Hepatocyte (in vitro differentiated cells): Measurements from ENCODE around the gene ZNF232. TPM values are rescaled to one million over a fixed set of nuclear protein-coding genes. Genes with fewer than 3 reads are reported as not detected.
"Not testable (repeated sequence)": the region's sequence is repeated elsewhere in the genome, so short reads cannot be mapped to it uniquely, and the experiment has no call there.

Experiments
- DNase-seq: peaks from one replicate; pipeline ENCODE4 v3.0.0-alpha.2; 2016; ENCODE audit warnings: low spot score
- H2AFZ ChIP-seq: fragments of 200-600 bp; sonication (generic); 2 replicates; pipeline ENCODE4 v1.6.0; 2016; ENCODE audit warnings: antibody characterized with exemption, mild to moderate bottlenecking
- H3K27ac ChIP-seq: fragments of 200-600 bp; sonication (generic); 2 replicates; pipeline ENCODE4 v1.5.1; 2016; ENCODE audit warnings: mild to moderate bottlenecking
- H3K27me3 ChIP-seq: fragments of 200-600 bp; sonication (generic); 2 replicates; pipeline ENCODE4 v1.6.1; 2016
- H3K36me3 ChIP-seq: fragments of 200-600 bp; sonication (generic); replicated peaks from 2 replicates; pipeline ENCODE4 v1.5.1; 2016; ENCODE audit warnings: low read depth; ENCODE audit not compliant: insufficient read depth
- H3K4me1 ChIP-seq: fragments of 200-600 bp; sonication (generic); 2 replicates; pipeline ENCODE4 v1.5.1; 2016; ENCODE audit warnings: mild to moderate bottlenecking, moderate library complexity; ENCODE audit not compliant: insufficient read depth
- H3K4me2 ChIP-seq: fragments of 200-600 bp; sonication (generic); 2 replicates; pipeline ENCODE4 v1.6.0; 2016
- H3K4me3 ChIP-seq: fragments of 200-600 bp; sonication (generic); 2 replicates; pipeline ENCODE4 v1.5.1; 2016; ENCODE audit warnings: mild to moderate bottlenecking
- H3K79me2 ChIP-seq: fragments of 200-600 bp; sonication (generic); 2 replicates; pipeline ENCODE4 v1.6.0; 2017; ENCODE audit warnings: mild to moderate bottlenecking
- H3K9me2 ChIP-seq: fragments of 200-600 bp; sonication (generic); replicated peaks from 2 replicates; pipeline ENCODE4 v1.6.0; 2017; ENCODE audit warnings: mild to moderate bottlenecking; ENCODE audit not compliant: insufficient read depth
- H3K9me3 ChIP-seq: fragments of 200-600 bp; sonication (generic); 2 replicates; pipeline ENCODE4 v1.5.1; 2016; ENCODE audit warnings: low read depth, mild to moderate bottlenecking
- H4K20me1 ChIP-seq: fragments of 200-600 bp; sonication (generic); 2 replicates; pipeline ENCODE4 v1.6.0; 2016; ENCODE audit warnings: mild to moderate bottlenecking; ENCODE audit not compliant: insufficient read depth, poor library complexity, severe bottlenecking
- EZH2 ChIP-seq: fragments of 200-600 bp; sonication (generic); IDR thresholded peaks from 2 replicates; pipeline ENCODE4 v1.6.1; 2016; ENCODE audit warnings: antibody characterized with exemption, mild to moderate bottlenecking, borderline replicate concordance
- EZH2phosphoT487 ChIP-seq: fragments of 200-600 bp; sonication (generic); IDR thresholded peaks from one replicate; pipeline ENCODE4 v1.6.1; 2018; ENCODE audit warnings: antibody characterized with exemption, mild to moderate bottlenecking, low read depth, moderate library complexity; ENCODE audit not compliant: unreplicated experiment, severe bottlenecking
- whole genome bisulfite sequencing: methylation state at CpG from one replicate; pipeline ENCODE4 v1.1.6; 2016; ENCODE audit warnings: low lambda C conversion rate; ENCODE audit errors: missing lambda C conversion rate; 5-methylcytosine and 5-hydroxymethylcytosine counted together
- polyA plus RNA-seq: library from polyadenylated mRNA; unstranded; fragments of >200 nt; fragmentation: Nextera tagmentation; extraction: Ambion mirVana; gene quantifications from 2 replicates; pipeline ENCODE4 v1.2.1, GENCODE V29; 2016
- total RNA-seq: library from RNA; depleted of rRNA; stranded (reverse); fragments of >200 nt; gene quantifications from 2 replicates; pipeline ENCODE4 v1.2.3, GENCODE V29; 2014
- TF ChIP-seq, protein P1 (sequence below): fragments of 200-600 bp; sonication (generic); IDR thresholded peaks from 2 replicates; pipeline ENCODE4 v1.5.1; 2016; ENCODE audit warnings: antibody characterized with exemption, mild to moderate bottlenecking; ENCODE audit not compliant: poor library complexity

ZNF232 gene
- total and polyA plus RNA-seq, 2 experiments from 2014 or later = 10.1 to 12.0 TPM

DNA sequence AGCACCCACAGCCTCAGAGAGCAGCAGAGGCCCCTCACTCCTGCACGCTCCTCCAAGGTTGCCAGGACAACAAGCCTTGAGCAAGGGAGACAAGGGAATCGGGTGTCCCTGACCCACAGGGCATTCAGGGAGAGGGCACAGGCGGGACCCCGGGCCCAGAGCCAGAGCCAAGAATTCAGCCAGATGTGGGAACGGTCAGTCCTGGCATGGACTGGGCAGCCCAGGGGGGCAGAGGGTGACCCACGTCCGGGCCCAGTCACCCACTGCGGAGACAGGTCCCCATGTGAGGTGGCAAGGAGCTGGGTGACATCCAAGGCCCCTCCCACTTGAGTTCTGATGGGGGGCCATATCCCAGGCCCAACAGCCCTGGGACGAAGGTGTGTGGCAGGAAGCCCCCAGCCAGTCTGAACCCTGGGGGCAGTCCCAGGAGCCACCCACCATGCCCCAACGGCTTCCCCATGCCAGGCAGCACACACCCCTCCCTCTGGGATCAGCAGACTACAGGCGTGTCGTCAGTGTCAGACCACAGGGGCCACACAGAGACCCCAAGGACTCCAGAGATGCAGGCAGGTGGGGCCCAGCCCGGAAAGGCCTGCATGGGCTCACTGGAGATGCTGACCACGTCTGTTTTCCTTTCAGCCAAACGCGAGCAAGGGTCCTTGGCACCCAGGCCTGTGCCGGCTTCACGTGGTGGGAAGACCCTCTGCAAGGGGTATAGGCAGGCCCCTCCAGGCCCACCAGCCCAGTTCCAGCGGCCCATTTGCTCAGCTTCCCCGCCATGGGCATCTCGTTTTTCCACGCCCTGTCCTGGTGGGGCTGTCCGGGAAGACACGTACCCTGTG lies 27.2 kb upstream of the ZNF232 start:
- Histone ChIP-seq H3K27me3 (no peaks in the 10 kb centered on the region), H3K4me2 (no peak overlapping the region), H3K79me2 (no peaks in the 10 kb centered on the region), H2AFZ (no peak overlapping the region), H3K27ac (no peak overlapping the region), H3K4me3 (no peak overlapping the region), H3K4me1 (no peaks in the 10 kb centered on the region), H3K36me3 (no peaks in the 10 kb centered on the region), H3K9me2 (no peaks in the 10 kb centered on the region), H4K20me1 (no peaks in the 10 kb centered on the region), H3K9me3 (no peaks in the 10 kb centered on the region)
- TF ChIP-seq EZH2phosphoT487 (no peak), EZH2 (no peak)
- TF ChIP-seq, protein P1, sequence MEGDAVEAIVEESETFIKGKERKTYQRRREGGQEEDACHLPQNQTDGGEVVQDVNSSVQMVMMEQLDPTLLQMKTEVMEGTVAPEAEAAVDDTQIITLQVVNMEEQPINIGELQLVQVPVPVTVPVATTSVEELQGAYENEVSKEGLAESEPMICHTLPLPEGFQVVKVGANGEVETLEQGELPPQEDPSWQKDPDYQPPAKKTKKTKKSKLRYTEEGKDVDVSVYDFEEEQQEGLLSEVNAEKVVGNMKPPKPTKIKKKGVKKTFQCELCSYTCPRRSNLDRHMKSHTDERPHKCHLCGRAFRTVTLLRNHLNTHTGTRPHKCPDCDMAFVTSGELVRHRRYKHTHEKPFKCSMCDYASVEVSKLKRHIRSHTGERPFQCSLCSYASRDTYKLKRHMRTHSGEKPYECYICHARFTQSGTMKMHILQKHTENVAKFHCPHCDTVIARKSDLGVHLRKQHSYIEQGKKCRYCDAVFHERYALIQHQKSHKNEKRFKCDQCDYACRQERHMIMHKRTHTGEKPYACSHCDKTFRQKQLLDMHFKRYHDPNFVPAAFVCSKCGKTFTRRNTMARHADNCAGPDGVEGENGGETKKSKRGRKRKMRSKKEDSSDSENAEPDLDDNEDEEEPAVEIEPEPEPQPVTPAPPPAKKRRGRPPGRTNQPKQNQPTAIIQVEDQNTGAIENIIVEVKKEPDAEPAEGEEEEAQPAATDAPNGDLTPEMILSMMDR = no peak
- WGBS = 92% methylated on average over 24 of the region's 24 CpGs
- DNase-seq = no peak

DNA sequence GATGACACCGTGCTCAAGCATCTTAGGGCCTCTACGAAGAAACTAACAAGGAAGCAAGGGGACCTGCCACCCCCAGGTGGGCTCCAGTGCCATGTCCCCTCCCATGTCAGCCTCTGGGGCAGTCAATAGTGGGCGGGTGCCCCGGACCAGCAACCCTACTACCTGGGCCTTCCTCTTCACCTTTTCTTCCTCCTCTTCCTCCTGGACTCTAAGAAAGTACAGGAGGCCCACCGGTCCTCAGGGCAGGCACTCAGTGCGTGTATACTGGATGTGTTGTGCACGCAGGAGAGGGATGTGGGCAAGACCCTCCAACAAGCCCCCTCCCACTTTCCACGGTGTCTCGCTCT lies 26.5 kb upstream of the ZNF232 start:
- not testable (repeated sequence) for H3K9me3 ChIP-seq, H3K36me3 ChIP-seq, H3K4me2 ChIP-seq, DNase-seq, H4K20me1 ChIP-seq, H3K27me3 ChIP-seq, H3K4me3 ChIP-seq, H3K27ac ChIP-seq, H3K79me2 ChIP-seq, H2AFZ ChIP-seq, H3K9me2 ChIP-seq, H3K4me1 ChIP-seq
- WGBS = 98% methylated on average over 9 of the region's 9 CpGs

DNA sequence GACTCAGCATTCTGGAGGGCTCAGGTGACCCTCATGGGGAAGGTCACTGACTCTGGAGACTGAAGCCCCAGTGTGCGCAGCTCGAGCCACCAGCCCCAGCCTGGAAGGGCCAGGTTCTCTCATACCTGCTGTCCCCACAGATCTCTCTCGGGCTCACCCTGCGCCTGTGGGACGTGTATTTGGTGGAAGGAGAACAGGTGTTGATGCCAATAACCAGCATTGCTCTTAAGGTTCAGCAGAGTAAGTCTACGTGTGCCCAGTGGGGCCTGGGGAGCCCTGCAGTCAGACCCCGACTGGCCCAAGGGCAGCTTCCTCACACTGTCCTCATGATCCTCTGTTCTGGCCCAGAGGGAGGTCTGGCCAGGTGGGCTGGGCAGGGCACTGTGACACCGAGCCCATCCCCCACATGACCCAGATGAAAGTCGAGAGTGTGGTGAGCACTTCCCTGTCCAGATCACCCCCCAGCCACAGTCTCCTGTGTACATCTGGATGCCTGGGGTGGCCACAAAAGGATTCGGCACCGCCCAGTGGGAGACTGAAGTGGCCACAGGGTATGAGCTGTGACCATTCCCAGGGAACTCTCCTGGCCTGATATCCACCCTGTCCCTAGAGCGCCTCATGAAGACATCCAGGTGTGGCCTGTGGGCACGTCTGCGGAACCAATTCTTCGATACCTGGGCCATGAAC lies 26.0 kb upstream of the ZNF232 start:
- not testable (repeated sequence) for H3K4me3 ChIP-seq, H3K27ac ChIP-seq, H3K9me3 ChIP-seq, H3K27me3 ChIP-seq, H4K20me1 ChIP-seq, H3K79me2 ChIP-seq, H2AFZ ChIP-seq, DNase-seq, H3K4me1 ChIP-seq, H3K4me2 ChIP-seq, H3K9me2 ChIP-seq, H3K36me3 ChIP-seq
- 95% methylated on average over 14 of the region's 15 CpGs for WGBS

DNA sequence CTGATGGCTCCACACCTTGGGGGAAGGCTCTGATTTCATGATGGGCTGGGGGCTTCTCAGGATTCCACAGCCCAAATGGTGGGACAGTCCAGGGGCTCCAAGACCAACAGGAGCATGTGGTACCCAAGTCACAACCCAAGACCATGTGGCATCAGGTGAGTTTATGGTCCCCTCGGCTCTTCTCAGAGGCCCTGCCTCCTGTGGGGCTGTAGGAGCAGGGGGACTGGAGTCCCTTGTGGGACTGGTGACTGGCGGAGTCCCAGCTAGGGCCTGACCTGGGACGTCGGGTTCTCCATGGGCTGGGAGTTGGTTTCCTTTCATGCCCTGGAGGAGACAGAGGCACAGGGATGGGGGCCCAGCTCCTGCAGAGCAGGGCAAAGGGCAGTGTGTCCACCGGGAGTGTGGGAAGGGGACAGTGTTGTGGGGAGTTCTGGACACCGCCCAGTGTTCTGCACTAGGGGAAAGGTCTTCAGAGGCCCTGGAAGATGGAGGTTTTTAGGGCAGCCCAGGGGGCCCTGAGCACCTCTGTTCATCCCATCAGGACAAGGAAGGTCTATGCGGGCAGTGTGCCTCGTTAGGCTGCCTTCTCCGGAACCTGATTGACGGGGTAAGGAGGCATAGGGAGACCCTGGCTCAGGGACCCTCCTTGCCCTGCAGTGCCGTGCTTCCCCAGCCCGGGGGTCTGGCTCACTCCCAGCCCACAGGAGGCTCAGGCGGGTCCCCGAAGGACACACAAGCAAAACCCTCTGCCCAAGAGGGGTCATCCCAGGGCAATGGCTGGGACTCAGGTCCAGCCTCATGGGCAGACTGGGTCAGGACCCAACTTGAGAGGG lies 25.1 kb upstream of the ZNF232 start:
- DNase-seq, H3K9me2 ChIP-seq, H3K4me1 ChIP-seq, H3K4me2 ChIP-seq, H4K20me1 ChIP-seq, H3K27me3 ChIP-seq, H2AFZ ChIP-seq, H3K27ac ChIP-seq, H3K36me3 ChIP-seq, H3K4me3 ChIP-seq, H3K79me2 ChIP-seq, H3K9me3 ChIP-seq: not testable (repeated sequence)
- WGBS = 87% methylated on average over 14 of the region's 14 CpGs
